H1 (cell line): ENCODE measurements around the gene ZFAND3.

ENCODE experiments used
- CEBPB ChIP-seq: IDR thresholded peaks from 2 replicates; pipeline ENCODE4 v1.6.1; 2012; ENCODE audit warnings: low read depth, low read length
- EGR1 ChIP-seq: IDR thresholded peaks from 2 replicates; pipeline ENCODE4 v1.6.1; 2011; ENCODE audit warnings: low read depth, low read length, borderline replicate concordance
- EZH2 ChIP-seq: fragments of 200-600 bp; sonication (generic); IDR thresholded peaks from 2 replicates; pipeline ENCODE4 v1.7.1; 2012; ENCODE audit warnings: low read depth, mild to moderate bottlenecking, moderate library complexity, low read length, inconsistent platforms; ENCODE audit not compliant: severe bottlenecking
- TF ChIP-seq, protein P1 (sequence below): fragments of 300-600 bp; sonication (generic); IDR thresholded peaks from 2 replicates; pipeline ENCODE4 v1.7.1; 2012; ENCODE audit warnings: low read length, moderate library complexity, mild to moderate bottlenecking, inconsistent platforms; ENCODE audit not compliant: insufficient replicate concordance

DNA sequence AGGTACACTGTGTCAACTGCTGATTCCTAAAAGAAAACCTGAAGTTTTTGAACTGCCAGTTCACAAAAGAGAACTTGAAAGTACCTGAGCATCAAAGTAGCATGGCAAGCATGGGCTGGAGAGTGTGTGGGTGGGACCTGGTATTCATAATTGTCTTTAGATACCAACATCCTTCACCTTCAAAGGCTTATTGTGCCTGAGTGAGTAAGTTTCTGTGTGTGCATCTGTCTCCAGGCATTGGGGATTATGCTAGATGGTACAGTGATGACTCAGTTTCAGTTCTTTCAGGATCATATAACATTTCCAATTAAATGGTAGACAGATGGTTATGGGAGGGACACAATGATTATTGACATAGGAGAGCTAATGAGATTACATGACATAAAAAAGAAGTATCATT, 238.5 kb downstream of the ZFAND3 start:
- TF ChIP-seq EGR1, result no peak
- TF ChIP-seq, protein P1, sequence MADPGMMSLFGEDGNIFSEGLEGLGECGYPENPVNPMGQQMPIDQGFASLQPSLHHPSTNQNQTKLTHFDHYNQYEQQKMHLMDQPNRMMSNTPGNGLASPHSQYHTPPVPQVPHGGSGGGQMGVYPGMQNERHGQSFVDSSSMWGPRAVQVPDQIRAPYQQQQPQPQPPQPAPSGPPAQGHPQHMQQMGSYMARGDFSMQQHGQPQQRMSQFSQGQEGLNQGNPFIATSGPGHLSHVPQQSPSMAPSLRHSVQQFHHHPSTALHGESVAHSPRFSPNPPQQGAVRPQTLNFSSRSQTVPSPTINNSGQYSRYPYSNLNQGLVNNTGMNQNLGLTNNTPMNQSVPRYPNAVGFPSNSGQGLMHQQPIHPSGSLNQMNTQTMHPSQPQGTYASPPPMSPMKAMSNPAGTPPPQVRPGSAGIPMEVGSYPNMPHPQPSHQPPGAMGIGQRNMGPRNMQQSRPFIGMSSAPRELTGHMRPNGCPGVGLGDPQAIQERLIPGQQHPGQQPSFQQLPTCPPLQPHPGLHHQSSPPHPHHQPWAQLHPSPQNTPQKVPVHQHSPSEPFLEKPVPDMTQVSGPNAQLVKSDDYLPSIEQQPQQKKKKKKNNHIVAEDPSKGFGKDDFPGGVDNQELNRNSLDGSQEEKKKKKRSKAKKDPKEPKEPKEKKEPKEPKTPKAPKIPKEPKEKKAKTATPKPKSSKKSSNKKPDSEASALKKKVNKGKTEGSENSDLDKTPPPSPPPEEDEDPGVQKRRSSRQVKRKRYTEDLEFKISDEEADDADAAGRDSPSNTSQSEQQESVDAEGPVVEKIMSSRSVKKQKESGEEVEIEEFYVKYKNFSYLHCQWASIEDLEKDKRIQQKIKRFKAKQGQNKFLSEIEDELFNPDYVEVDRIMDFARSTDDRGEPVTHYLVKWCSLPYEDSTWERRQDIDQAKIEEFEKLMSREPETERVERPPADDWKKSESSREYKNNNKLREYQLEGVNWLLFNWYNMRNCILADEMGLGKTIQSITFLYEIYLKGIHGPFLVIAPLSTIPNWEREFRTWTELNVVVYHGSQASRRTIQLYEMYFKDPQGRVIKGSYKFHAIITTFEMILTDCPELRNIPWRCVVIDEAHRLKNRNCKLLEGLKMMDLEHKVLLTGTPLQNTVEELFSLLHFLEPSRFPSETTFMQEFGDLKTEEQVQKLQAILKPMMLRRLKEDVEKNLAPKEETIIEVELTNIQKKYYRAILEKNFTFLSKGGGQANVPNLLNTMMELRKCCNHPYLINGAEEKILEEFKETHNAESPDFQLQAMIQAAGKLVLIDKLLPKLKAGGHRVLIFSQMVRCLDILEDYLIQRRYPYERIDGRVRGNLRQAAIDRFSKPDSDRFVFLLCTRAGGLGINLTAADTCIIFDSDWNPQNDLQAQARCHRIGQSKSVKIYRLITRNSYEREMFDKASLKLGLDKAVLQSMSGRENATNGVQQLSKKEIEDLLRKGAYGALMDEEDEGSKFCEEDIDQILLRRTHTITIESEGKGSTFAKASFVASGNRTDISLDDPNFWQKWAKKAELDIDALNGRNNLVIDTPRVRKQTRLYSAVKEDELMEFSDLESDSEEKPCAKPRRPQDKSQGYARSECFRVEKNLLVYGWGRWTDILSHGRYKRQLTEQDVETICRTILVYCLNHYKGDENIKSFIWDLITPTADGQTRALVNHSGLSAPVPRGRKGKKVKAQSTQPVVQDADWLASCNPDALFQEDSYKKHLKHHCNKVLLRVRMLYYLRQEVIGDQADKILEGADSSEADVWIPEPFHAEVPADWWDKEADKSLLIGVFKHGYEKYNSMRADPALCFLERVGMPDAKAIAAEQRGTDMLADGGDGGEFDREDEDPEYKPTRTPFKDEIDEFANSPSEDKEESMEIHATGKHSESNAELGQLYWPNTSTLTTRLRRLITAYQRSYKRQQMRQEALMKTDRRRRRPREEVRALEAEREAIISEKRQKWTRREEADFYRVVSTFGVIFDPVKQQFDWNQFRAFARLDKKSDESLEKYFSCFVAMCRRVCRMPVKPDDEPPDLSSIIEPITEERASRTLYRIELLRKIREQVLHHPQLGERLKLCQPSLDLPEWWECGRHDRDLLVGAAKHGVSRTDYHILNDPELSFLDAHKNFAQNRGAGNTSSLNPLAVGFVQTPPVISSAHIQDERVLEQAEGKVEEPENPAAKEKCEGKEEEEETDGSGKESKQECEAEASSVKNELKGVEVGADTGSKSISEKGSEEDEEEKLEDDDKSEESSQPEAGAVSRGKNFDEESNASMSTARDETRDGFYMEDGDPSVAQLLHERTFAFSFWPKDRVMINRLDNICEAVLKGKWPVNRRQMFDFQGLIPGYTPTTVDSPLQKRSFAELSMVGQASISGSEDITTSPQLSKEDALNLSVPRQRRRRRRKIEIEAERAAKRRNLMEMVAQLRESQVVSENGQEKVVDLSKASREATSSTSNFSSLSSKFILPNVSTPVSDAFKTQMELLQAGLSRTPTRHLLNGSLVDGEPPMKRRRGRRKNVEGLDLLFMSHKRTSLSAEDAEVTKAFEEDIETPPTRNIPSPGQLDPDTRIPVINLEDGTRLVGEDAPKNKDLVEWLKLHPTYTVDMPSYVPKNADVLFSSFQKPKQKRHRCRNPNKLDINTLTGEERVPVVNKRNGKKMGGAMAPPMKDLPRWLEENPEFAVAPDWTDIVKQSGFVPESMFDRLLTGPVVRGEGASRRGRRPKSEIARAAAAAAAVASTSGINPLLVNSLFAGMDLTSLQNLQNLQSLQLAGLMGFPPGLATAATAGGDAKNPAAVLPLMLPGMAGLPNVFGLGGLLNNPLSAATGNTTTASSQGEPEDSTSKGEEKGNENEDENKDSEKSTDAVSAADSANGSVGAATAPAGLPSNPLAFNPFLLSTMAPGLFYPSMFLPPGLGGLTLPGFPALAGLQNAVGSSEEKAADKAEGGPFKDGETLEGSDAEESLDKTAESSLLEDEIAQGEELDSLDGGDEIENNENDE, result no peak
- TF ChIP-seq EZH2, result no peak
- TF ChIP-seq CEBPB, result no peak
